Mucosa of descending colon (tissue), 3 donors: ENCODE data around the gene TMEM170A. TPM values are rescaled to one million over a fixed set of nuclear protein-coding genes. Genes with fewer than 3 reads are reported as not detected.

Experiments
- ATAC-seq: fragments of 200-7000 bp; cut with Tn5 transposase; one replicate; pipeline ENCODE4 v1.9.1; 2020; ENCODE audit warnings: mild to moderate bottlenecking, moderate library complexity
- DNase-seq, 3 donors: peaks; one replicate each; pipeline ENCODE4 v3.0.0-alpha.2; 2020
- H3K36me3 ChIP-seq: fragments of 200-600 bp; one replicate; pipeline ENCODE4 v1.8.0; 2021; ENCODE audit warnings: low read depth, mild to moderate bottlenecking
- H3K4me1 ChIP-seq: fragments of 200-600 bp; one replicate; pipeline ENCODE4 v1.8.0; 2021; ENCODE audit warnings: low read depth, mild to moderate bottlenecking
- H3K4me3 ChIP-seq: fragments of 200-600 bp; one replicate; pipeline ENCODE4 v1.8.0; 2021; ENCODE audit warnings: mild to moderate bottlenecking
- H3K9me3 ChIP-seq: fragments of 200-600 bp; one replicate; pipeline ENCODE4 v1.8.0; 2021; ENCODE audit warnings: mild to moderate bottlenecking
- CTCF ChIP-seq: fragments of 200-600 bp; IDR thresholded peaks from one replicate; pipeline ENCODE4 v1.8.0; 2022; ENCODE audit warnings: antibody characterized with exemption, mild to moderate bottlenecking
- intact Hi-C, 2 donors: fragments of 100-400 bp; cut with DNase I in 1 of 2; cut with micrococcal nuclease in 1 of 2; formaldehyde crosslinking; loops; one replicate each; pipeline versions ENCODE4 v1.11.0 to v1.11.1; 2022; cut with DNase I, micrococcal nuclease
- total RNA-seq, 3 donors: library from RNA; stranded (reverse); fragmentation: NEBNext Ultra II Directional in 2 of 3; extraction: Animal tissue kit (Norgen Biotek cat#: 25700) in 2 of 3; gene quantifications; one replicate each; pipeline versions ENCODE4 v1.2.1 to v1.2.4, GENCODE V29; 2021 to 2023
- donor health status: DM: no; HTN: no; CAD: no; lungs with moderate emphysema.
- donor health status: DM: no; HTN: no; CAD: no.
- donor health status: DM: no; HTN: yes; CAD: no.

TMEM170A gene
- total RNA-seq, 3 donors from 2014 or later = 46.7 to 76.8 (median 46.7) TPM

GRCh38 chr16:75413951-75414350, 50.5 kb downstream of the TMEM170A start:
- H3K4me1 ChIP-seq = no peaks in the 10 kb centered on the region
- no peak for TF ChIP-seq CTCF
- DNase-seq (no peak), ATAC-seq (no peak)
- H3K9me3 ChIP-seq = no peaks in the 10 kb centered on the region
- no peak overlapping the region for H3K4me3 ChIP-seq
- intact Hi-C loops = no loop called here
- H3K36me3 ChIP-seq = no peaks in the 10 kb centered on the region

- H3K4me3 ChIP-seq = no peak overlapping the region
- H3K36me3 ChIP-seq = no peaks in the 10 kb centered on the region
- H3K9me3 ChIP-seq = no peaks in the 10 kb centered on the region
- ATAC-seq (no peak), DNase-seq (no peak)
- intact Hi-C loops = no loop called here
- TF ChIP-seq CTCF = no peak
- H3K4me1 ChIP-seq = peaks cover 9% of the 10 kb centered on the region
These were observed 57.5 kb downstream of the TMEM170A start for GRCh38 chr16:75406943-75407342.

- Histone ChIP-seq H3K4me1 (peaks cover 18% of the 10 kb centered on the region), H3K36me3 (no peaks in the 10 kb centered on the region), H3K9me3 (no peaks in the 10 kb centered on the region), H3K4me3 (no peak overlapping the region)
- intact Hi-C loops = no loop called here
- DNase-seq = peak in 1 of 3 donors; percentile 27
- ATAC-seq = peak; percentile 43
- TF ChIP-seq CTCF = peak; percentile 45
These were observed 61.5 kb downstream of the TMEM170A start for GRCh38 chr16:75402821-75403475.

- H3K4me1 ChIP-seq = peaks cover 18% of the 10 kb centered on the region
- DNase-seq (no peak), ATAC-seq (peak; percentile 27)
- no peak overlapping the region for H3K4me3 ChIP-seq
- no peaks in the 10 kb centered on the region for H3K9me3 ChIP-seq
- intact Hi-C loops = no loop called here
- no peaks in the 10 kb centered on the region for H3K36me3 ChIP-seq
- TF ChIP-seq CTCF = no peak
These were observed 62.2 kb downstream of the TMEM170A start for GRCh38 chr16:75402159-75402820.

GRCh38 chr16:75401691-75402090, 62.8 kb downstream of the TMEM170A start:
- Histone ChIP-seq H3K9me3 (no peaks in the 10 kb centered on the region), H3K4me1 (peaks cover 18% of the 10 kb centered on the region), H3K4me3 (no peak overlapping the region), H3K36me3 (no peaks in the 10 kb centered on the region)
- TF ChIP-seq CTCF = no peak
- intact Hi-C loops = no loop called here
- DNase-seq (no peak), ATAC-seq (peak; percentile 90)
